ENCODE data around the gene CFAP74.
A peak's percentile ranks its signal among the peaks of the same experiment; 100 is the strongest.

Gene CFAP74

GRCh38 chr1:1914101-1914970 lies 89.2 kb downstream of the CFAP74 start:
- DNase-seq = no peak

GRCh38 chr1:1911350-1912041 lies 92.1 kb downstream of the CFAP74 start:
- DNase-seq = no peak

GRCh38 chr1:1910651-1911331 lies 92.8 kb downstream of the CFAP74 start:
- no peak for DNase-seq

- DNase-seq = no peak
Measured at GRCh38 chr1:1910033-1910465, 93.5 kb downstream of the CFAP74 start.

- peak; percentile 16 for DNase-seq
Measured at GRCh38 chr1:1908506-1908791, 95.1 kb downstream of the CFAP74 start.

GRCh38 chr1:1907098-1907736 lies 96.4 kb downstream of the CFAP74 start:
- DNase-seq = no peak

GRCh38 chr1:1906185-1907097 lies 97.1 kb downstream of the CFAP74 start:
- DNase-seq = peak; percentile 83

GRCh38 chr1:1903224-1903623 lies 100.4 kb downstream of the CFAP74 start:
- DNase-seq = no peak

GRCh38 chr1:1901641-1902294 lies 101.8 kb downstream of the CFAP74 start:
- no peak for DNase-seq

GRCh38 chr1:1900883-1901640 lies 102.5 kb downstream of the CFAP74 start:
- DNase-seq = no peak

GRCh38 chr1:1899967-1900327 lies 103.6 kb downstream of the CFAP74 start:
- no peak for DNase-seq

GRCh38 chr1:1899266-1899966 lies 104.2 kb downstream of the CFAP74 start:
- no peak for DNase-seq

- DNase-seq = no peak
Measured at GRCh38 chr1:1898246-1898933, 105.2 kb downstream of the CFAP74 start.

- no peak for DNase-seq
Measured at GRCh38 chr1:1895456-1896336, 107.9 kb downstream of the CFAP74 start.

GRCh38 chr1:1895060-1895418 lies 108.5 kb downstream of the CFAP74 start:
- DNase-seq = no peak

GRCh38 chr1:1894354-1895059 lies 109.1 kb downstream of the CFAP74 start:
- no peak for DNase-seq

GRCh38 chr1:1893997-1894353 lies 109.6 kb downstream of the CFAP74 start:
- no peak for DNase-seq
